GDM1 (cell line): Measurements from ENCODE around the gene DOK4.

Experiments
- DNase-seq: peaks from one replicate; lab custom pipeline; 2025; lab: John Stamatoyannopoulos, UW

DOK4 gene

GRCh38 chr16:57477531-57478202, 8.6 kb downstream of the DOK4 start:
- DNase-seq: no peak

GRCh38 chr16:57476546-57477410, 9.5 kb downstream of the DOK4 start:
- no peak for DNase-seq

GRCh38 chr16:57475711-57476339, 10.5 kb downstream of the DOK4 start:
- peak; percentile 84 for DNase-seq

GRCh38 chr16:57474671-57475661, 11.3 kb downstream of the DOK4 start:
- no peak for DNase-seq

GRCh38 chr16:57473906-57474305, 12.4 kb downstream of the DOK4 start:
- no peak for DNase-seq

GRCh38 chr16:57473176-57473840, 13.0 kb downstream of the DOK4 start:
- DNase-seq: no peak

GRCh38 chr16:57472665-57473060, 13.6 kb downstream of the DOK4 start:
- no peak for DNase-seq

- DNase-seq: no peak
Measured at GRCh38 chr16:57471852-57472664, 14.2 kb downstream of the DOK4 start.

GRCh38 chr16:57471209-57471608, 15.1 kb downstream of the DOK4 start:
- no peak for DNase-seq

GRCh38 chr16:57470711-57471110, 15.6 kb downstream of the DOK4 start:
- no peak for DNase-seq

GRCh38 chr16:57469917-57470470, 16.3 kb downstream of the DOK4 start:
- no peak for DNase-seq

- no peak for DNase-seq
Measured at GRCh38 chr16:57469046-57469445, 17.2 kb downstream of the DOK4 start.

- DNase-seq: no peak
Measured at GRCh38 chr16:57468346-57468745, 17.9 kb downstream of the DOK4 start.

- DNase-seq: no peak
Measured at GRCh38 chr16:57464523-57464922, 21.8 kb downstream of the DOK4 start.

GRCh38 chr16:57462978-57463362, 23.3 kb downstream of the DOK4 start:
- no peak for DNase-seq

- peak; percentile 72 for DNase-seq
Measured at GRCh38 chr16:57462209-57462977, 23.9 kb downstream of the DOK4 start, which contains the start of gene POLR2C. TSS of gene POLR2C (plus strand) at chr16:57462679. CDS start at chr16:57462725, 46 bp downstream.

GRCh38 chr16:57452021-57452420, 34.3 kb downstream of the DOK4 start:
- DNase-seq: no peak

- DNase-seq: peak; percentile 83
Measured at GRCh38 chr16:57447186-57447962, 38.9 kb downstream of the DOK4 start, which contains the start of the genes CIAPIN1 and COQ9. TSS of gene CIAPIN1 (minus strand) at chr16:57447385. CDS start at chr16:57440928, 6,457 bp downstream. TSS of gene COQ9 (plus strand) at chr16:57447479. CDS start at chr16:57447506, 27 bp downstream.
